Neural progenitor cell (in vitro differentiated cells): ENCODE measurements around the gene ATP11C.

Experiments
- EZH2 ChIP-seq: fragments of 200-600 bp; sonication (generic); IDR thresholded peaks from 2 replicates; pipeline ENCODE4 v1.6.1; 2017; ENCODE audit warnings: antibody characterized with exemption, mild to moderate bottlenecking, moderate library complexity
- EZH2phosphoT487 ChIP-seq: fragments of 200-600 bp; sonication (generic); IDR thresholded peaks from 2 replicates; pipeline ENCODE4 v1.6.1; 2017; ENCODE audit warnings: antibody characterized with exemption
- TF ChIP-seq, protein P1 (sequence below): fragments of 200-600 bp; sonication (generic); IDR thresholded peaks from 2 replicates; pipeline ENCODE4 v1.5.1; 2017; ENCODE audit warnings: antibody characterized with exemption, mild to moderate bottlenecking

DNA sequence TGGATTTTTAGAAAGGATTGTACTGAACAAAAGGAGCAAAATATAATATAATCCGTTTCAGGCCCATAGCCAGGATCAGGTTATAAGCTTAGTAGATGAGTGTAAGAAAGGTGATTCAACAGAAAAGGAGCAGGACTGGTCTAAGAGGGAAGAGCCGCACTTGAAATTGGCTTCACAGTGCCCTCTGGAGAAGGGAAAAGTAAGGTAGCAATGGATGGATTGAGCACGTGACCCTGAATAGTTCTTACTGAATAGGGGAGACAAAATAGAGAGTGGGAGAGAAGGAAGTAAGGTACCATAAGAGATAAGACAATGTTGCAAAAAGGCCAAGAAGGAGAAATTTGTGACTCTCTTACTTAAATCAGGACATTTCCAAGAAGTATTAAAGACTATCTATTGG lies 16.9 kb upstream of the ATP11C start:
- TF ChIP-seq, protein P1, sequence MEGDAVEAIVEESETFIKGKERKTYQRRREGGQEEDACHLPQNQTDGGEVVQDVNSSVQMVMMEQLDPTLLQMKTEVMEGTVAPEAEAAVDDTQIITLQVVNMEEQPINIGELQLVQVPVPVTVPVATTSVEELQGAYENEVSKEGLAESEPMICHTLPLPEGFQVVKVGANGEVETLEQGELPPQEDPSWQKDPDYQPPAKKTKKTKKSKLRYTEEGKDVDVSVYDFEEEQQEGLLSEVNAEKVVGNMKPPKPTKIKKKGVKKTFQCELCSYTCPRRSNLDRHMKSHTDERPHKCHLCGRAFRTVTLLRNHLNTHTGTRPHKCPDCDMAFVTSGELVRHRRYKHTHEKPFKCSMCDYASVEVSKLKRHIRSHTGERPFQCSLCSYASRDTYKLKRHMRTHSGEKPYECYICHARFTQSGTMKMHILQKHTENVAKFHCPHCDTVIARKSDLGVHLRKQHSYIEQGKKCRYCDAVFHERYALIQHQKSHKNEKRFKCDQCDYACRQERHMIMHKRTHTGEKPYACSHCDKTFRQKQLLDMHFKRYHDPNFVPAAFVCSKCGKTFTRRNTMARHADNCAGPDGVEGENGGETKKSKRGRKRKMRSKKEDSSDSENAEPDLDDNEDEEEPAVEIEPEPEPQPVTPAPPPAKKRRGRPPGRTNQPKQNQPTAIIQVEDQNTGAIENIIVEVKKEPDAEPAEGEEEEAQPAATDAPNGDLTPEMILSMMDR = no peak
- TF ChIP-seq EZH2phosphoT487 = no peak
- TF ChIP-seq EZH2 = no peak
